NCI-H2107 treated with DMSO at 0.1 percent for 48 hours (cell line): ENCODE results near the gene PPP1R37.

Source experiments
- DNase-seq: peaks from one replicate; lab custom pipeline; 2025; ENCODE audit not compliant: unreplicated experiment; lab: John Stamatoyannopoulos, UW

PPP1R37 gene

DNA sequence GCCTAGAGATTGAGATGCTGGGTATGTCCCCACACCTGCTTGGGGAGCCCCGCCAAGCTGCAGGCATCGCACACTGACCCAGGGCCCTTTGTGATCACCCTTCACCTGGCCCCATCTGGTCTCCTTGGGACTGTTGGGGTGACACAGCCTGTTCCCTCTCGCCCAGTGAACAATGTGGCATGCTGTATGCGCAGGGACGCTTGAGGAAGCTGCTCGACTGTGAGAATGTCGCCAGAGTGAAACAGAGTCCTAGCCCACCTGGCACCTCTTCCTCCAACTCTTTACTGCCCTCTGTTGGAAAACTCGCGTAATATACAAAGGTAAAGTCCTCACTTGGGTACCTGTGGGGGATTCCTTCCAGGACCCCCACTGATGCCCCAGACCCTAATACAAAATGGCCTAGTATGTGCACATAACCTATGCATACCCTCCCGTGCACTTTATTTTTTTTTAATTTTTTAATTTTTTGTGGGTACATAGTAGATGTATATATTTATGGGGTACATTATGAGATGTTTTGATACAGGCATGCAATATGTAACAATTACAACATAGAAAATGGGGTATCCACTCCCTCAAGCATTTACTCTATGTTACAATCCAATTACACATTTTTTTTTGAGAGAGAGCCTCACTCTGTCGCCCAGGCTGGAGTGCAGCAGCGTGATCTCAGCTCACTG lies 94.6 kb downstream of the PPP1R37 start:
- DNase-seq, result peak; percentile 62

DNA sequence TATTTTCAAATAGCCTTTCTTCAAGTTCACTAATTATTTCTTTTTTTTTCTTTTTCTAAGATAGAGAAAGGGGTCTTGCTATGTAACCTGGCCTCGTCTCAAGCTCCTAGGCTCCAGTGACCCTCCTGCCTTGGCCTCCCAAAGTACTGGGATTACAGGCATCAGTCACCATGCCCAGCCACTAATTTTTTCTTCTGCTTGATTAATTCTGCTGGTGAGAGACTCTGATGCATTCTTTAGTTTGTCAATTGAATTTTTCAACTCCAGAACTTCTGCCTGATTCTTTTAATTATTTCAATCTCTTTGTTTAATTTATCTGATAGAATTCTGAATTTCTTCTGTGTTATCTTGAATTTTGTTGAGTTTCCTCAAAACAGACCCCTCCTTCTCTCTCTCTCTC lies 97.0 kb downstream of the PPP1R37 start:
- no peak for DNase-seq

- no peak for DNase-seq
Measured at GRCh38 chr19:45191375-45191774, 98.4 kb downstream of the PPP1R37 start.

- no peak for DNase-seq
Measured at GRCh38 chr19:45195764-45196163, 102.8 kb downstream of the PPP1R37 start.
